Ramos (cell line): ENCODE measurements around the gene NGF.

Experiments used
- in situ Hi-C: fragments of 300-500 bp; cut with MboI; formaldehyde crosslinking; loops from one replicate; pipeline ENCODE4 v1.14.3; 2022; ENCODE audit warnings: low sequenced_read_pairs; ENCODE audit not compliant: unreplicated experiment

Gene NGF

DNA sequence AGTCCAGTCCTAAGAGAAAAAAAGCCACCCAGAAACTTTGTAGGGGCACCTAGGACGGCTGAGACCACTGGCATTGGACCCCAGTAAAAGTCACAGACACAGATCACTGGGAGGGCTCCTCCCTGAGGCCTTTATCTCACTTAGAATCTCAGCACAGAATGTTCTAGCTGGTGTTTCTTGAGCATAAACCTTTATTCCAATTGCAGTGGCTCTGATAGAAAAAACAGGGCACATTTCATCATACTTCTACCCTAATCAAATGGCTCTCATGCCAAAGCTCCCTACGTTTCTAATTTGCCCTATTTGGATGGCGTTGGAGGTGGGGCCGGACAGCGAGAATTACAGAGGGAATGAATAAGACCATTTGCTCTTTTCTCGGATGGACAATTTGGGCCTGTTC lies 53.8 kb downstream of the NGF start:
- in situ Hi-C loops, result no loop called here

DNA sequence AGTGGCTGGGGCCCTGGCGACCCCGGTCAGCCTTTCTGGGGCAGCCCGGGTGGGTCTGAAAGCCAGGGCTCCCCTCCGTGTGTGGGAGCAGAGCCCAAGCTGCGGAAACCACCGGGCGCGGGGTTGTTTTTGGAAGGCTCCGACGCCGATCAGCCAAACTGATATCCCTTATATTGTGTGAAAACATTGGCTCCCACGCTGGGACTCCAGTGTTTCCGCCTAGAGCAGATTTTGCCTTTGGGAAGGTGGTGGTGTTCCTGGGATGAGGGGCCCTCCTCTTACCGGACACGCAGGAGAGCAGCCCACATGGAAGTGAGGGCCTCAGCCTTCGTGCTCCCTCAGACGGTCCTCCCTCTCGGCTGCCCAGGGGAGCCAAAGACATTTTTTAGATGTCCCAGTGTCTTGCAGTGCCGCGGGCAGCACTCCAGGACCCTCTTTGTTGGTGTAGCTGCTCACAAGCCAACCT lies 54.3 kb downstream of the NGF start:
- in situ Hi-C loops, result no loop called here

DNA sequence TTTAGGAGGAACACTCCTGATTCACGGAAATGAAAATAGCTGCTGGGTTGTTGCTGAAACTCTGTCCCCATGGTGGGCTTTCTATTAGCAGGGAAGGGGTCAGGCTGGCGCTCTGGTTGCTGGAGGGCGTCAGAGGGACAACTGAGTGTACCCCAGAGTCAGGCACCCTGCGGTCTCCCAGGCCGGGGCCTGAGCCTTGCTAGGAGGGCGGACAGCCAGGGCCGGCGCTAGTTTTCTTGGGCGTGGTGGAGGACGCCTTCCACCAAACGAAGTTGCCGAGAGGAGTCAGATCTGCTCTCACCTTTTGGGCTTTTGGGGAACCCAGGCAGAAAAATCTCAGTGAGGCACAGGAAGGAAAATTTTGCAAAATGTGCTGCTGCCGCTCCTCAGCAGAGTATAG lies 54.8 kb downstream of the NGF start:
- in situ Hi-C loops, result no loop called here

DNA sequence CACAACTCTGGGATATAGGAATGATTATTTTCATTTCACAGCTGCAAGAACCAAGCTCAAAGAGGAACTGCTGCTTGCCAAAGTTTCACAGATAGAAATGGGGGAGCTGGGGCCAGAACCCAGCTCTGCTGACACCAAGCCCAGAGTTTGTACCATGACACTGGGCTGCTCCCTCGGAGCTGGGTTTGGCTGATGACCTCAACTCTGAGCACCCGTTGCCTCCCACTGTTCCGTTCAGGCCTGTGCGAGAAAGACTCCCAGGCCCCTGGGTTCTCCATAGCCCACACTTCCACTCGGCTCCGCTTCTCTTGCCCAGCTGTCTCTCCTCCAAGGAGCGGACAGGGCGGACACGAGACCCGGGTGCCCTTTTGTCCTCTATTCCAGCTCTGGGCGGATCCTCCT lies 55.2 kb downstream of the NGF start:
- in situ Hi-C loops, result no loop called here

DNA sequence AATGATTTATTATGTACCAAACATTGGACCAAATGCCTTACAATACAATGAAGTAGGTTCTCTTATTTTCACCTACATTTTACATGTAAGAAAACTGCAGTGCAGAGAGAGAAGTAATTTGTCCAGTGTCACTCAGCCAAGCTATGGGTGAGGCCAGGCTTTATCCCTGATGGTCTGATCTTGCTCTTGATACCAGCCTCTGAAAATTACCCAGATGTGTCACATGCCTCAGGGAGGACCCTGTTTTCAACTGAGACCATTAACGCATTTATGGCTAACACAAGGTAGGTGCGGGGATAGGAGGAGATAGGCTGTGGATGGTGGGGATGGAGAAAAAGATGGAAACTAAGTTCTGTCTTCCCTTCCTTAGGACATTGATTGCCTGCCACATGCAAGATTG lies 56.9 kb downstream of the NGF start:
- in situ Hi-C loops, result no loop called here

DNA sequence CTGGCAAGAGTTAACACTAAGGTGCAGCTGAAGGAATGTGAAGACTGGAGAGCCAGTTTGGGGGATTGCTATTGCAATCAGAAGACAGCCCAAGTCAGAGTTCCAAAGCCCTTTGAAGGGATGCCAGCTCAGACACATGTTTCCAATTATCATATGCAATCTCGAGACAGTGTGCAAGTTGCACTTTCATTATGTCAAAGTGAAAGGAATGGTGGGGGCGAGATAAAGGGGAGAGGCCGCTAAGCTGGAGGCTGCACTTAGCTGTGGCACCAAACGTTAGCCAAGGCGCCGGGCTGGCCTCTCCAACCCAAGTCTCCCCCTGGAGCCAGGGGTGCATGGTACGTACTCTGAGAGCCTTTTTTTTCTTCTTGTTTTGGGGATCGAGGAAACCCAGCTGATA lies 58.0 kb downstream of the NGF start:
- in situ Hi-C loops, result no loop called here

DNA sequence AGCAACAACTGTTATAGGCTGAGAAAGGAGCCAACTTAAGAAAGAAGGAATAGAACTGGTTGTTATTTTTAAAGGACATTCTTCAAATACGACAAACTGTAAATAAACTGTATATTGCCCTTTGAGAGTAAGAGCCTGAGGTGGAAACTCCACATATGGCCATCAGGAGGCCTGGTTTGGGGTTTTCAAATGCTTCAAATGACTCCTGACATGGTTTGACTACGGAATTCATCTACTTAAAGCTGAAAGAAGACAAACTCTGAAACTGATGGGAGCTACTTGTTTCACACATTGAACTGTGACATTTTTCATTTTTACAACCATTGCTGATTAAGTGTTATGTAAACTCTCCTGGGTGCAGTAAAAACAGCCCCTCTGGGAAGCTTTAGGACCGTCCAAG lies 59.8 kb downstream of the NGF start:
- in situ Hi-C loops, result no loop called here

DNA sequence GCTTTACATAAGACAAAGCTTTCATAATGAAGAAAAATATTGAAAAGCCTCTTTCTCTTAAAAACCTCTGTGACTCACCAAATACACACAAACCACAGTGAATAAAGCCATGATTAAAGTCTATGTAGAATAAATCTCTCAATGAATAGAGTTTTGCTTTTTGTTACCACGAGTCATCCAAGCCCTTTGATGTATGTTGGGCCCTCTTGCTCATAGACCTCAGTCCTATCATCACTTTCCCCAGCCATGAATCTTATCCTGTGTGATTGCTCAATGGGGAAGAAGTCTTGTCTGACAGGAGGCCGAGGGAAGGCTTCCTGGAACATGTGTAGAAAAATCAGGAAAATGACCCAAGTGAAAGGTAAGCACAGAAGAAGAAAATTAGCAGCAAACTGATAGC lies 60.8 kb downstream of the NGF start:
- in situ Hi-C loops, result no loop called here

DNA sequence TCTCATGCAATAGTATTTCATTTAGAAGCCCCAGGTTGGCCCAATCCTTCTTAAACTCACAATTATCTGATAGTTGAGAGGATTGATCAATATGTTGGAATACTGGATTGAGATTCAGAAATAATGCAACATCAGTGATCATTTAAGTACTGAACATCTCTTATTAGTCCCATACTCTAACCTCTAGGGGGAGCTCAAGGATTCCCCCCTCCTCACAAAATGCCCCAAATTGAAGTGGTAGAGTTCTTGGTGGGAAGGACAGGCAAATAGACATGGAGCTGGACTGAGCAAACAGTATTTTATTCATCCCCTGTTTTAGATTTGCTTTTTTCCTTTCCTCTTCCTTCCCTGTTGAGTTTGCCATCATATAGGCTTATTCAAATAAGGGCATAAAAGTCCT lies 62.8 kb downstream of the NGF start:
- in situ Hi-C loops, result no loop called here

DNA sequence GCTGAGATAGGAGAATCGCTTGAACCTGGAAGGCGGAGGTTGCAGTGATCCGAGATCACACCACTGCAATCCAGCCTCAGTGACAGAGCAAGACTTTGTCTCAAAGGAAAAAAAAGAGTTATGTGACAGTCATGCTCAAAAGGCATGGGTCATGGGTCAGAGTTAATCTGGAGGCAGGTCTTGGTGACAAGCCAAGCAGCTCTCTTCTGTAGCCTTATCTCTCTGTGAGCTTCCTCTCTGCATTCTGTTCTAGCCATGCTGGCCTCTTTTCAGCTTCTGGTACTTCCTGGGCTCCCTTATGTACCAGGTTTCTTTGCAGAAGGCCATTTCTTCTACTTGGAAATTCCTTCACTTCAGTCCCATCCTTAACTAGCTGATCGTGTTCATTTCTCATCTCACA lies 63.6 kb downstream of the NGF start:
- in situ Hi-C loops, result no loop called here

DNA sequence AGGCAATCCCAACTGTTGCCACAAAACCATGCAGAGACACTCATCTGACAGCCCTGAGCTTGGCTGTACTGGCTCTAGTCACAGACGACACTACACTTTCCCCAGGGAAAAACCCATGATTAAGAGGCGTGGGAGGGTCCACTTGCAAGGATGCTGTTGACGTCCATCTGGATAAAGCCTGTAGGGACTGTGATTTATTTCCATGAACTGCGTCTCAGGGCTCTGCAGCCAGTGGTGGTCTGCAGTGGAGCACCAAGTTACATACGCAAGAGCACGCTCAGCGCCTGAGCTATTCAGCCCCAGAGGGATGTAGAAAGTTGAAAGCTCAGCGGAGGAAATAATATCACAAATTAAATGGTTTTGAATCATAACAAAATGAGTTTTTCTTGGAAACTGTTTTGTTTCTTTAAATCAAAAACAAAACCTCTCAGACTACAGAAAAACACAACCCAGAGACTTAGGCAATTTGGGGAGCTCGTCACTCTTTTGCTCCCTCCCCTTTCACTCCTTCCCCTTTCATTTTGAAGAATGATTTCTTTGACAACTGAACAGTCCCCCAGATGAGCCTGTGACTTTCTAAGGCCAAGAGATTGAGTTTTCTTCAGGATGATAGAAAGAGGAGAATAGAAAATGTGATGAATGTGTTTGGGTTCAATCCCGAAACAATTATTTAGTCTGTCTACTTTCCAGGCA lies 71.2 kb downstream of the NGF start:
- in situ Hi-C loops, result no loop called here

DNA sequence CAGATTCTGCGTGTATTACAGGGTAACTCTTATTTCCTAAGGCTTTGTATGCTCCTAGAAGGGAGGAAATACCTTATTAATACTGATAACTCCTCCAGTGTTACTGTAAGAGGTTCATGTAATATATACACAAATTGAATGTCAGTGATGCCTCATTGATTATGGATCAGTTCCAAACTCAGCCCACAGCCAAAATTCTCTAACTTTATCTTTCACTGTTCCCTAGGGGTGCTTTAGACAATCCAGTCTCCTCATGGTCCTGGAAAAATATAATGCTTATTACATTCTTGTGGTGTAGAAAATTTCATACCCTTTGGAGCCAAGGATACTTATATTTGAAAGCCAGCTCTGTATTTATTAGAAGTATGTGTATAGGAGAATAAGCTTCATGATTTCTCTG lies 73.0 kb downstream of the NGF start:
- in situ Hi-C loops, result no loop called here

DNA sequence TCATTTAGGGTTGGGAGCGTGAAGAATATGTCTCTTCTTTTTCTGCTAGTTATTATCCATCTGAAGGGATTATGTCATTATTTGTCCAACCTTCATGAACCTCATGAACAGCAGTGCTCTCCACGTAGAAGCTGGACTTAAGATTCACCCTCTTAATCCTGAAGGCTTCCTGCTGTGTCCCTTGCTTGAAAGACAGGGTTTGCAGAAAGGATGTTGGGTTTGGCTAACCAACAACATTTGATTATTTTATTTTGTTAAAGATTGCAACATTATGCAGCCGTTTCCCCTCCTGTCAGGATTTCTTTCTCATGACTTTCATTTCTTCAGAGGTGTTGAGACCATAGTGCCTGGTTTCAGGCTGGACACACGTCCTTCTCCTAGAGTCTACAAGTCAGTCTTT lies 75.2 kb downstream of the NGF start:
- in situ Hi-C loops, result no loop called here

DNA sequence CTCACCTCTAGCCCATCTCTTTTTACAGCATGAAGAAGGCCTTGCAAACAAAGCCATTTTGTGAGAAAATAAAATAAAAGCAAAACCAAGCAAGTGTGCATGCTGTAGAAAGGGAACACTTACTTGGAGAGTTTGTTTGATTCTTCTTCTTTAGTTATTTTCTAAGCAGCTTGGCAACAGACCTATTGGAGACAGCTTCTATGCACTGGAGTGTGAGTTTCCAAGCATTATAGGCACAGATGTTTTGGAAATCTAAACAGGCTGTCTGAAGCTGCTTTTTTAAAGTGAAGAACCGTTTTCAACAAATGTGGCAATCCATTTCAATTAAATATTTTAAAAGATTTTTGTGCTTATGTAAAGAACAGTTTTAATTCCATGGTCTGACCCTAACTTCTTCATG lies 76.6 kb downstream of the NGF start:
- in situ Hi-C loops, result no loop called here

DNA sequence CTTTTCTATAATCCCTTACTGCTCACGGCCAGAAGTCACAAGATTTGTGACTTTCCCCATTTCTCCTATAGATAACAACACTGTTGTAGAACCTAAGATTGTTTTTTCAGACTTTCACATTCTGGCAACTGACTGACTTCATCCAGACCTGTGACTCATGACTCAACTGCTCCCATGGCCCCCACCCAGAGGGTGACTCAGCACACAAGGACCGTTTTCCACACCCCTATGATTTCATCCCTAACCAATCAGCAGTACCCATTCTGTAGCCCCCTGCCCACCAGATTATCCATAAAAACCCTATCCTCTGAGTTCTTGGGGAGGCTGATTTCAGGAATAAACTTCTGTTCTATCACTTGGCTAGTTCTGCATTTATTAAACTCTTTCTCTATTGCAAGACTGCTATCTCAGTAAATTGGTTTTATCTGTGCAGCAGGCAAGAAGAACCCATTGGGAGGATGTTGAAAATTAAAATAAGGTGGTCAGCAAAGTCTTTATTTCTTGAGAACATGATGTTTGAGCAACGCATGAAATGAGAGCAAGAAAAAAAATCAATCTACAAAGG lies 79.7 kb downstream of the NGF start:
- in situ Hi-C loops, result no loop called here

DNA sequence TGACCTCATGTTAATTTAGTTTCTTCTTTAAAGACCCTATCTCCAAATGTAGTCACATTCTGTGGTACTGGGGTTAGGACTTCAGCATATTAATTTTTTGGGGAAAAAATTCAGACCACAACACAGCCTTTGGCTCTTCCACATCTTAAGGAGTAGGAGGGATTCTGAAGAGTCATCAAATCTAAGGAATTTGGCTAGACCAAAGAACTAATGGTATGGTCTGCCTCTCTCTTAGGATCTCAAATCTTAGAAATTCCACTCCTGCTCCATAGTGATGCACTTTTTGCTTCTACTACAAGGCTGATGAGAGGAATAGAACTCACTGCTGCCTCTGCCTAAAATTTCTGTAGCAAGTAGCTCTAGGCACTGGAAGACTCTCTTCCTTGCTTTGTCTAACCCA lies 80.5 kb downstream of the NGF start:
- in situ Hi-C loops, result no loop called here

DNA sequence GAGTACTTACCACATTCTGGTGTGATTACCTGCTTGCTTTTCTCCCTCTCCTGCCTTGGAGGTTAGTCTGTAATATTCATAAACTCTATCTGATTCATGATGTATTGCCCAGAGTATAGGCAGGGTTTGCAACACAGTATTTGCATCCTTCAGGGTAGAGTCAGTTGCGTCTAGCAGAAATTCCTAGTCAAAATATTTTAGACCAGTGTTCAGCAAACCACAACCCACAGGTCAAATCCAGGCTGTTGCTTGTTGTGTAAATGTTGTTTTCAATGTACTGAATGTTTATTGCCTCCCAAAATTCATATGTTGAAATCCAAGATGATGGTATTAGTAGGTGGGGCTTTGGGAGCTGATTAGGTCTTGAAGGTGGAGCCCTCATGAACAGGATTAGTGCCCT lies 82.9 kb downstream of the NGF start:
- in situ Hi-C loops, result no loop called here

DNA sequence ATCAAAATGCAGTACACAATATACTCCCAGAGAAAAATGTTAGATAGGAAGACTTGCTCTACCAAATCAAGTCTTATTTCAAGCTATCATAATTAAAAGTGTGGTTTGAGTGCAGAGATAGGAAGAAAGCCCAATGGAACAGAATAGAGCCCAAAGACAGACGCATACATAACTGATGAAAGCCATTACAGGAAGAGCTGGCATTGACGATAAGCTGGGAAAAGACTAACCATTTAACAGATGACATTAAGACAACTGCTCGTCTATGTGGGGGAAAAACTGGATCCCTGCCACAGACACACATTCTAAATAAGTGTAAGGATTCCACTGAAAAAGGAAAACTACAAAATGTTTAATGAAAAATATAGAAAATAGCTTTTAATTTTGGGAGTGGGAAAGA lies 85.5 kb downstream of the NGF start:
- in situ Hi-C loops, result no loop called here

DNA sequence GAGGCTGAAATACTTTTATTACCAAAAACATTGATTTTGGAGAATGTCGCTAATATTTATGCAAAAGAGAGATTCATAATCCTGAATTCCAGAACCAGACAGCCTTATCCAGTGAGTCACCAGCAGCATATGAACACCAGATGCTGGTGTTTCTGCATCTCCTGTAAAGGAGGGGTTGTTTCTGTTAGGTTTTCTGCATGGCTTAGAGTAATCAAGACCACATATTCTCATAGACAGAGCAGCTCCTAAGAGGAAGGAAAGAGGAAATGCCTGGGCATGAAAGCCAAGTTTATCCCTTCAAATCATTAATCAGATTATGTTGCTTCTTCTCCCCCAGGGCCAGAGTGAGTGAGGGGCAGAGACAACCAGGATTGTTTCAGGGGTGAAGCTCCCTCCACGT lies 86.2 kb downstream of the NGF start:
- in situ Hi-C loops, result no loop called here

DNA sequence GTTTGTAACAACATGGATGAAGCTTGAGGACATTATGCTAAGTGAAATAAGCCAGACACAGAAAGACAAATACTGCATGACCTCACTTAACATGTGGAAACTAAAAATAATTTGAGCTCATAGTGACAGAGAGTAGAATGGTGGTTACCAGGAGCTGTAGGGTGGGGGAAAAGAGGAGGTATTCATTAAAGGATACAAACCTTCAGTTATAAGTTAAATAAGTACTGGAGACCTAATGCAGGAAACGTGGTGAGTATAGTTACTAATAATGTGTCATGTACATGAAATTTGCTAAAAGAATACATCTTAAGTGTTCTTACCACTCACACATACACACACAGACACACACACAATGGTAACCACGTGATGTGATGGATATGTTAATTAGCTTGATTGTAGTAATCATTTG lies 86.7 kb downstream of the NGF start:
- in situ Hi-C loops, result no loop called here

DNA sequence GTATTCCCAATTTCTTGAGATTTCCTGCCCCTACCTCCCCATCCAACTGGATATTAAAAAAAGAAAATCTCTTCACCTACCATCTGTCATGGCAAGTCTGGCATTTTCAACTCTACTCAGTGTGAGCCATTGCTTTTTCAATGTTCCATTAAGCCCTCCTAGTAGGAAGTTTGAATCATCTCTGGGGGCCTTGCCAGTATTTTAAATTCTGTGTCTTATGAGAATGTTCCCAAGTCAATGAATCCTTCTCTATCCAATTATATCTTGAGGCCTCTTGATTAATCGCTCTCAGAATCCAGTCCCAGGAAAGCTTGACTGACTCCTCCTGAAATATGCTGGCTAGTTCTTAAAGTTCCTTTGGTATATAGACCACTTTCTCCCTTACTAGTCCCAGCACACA lies 91.5 kb downstream of the NGF start:
- in situ Hi-C loops, result no loop called here

DNA sequence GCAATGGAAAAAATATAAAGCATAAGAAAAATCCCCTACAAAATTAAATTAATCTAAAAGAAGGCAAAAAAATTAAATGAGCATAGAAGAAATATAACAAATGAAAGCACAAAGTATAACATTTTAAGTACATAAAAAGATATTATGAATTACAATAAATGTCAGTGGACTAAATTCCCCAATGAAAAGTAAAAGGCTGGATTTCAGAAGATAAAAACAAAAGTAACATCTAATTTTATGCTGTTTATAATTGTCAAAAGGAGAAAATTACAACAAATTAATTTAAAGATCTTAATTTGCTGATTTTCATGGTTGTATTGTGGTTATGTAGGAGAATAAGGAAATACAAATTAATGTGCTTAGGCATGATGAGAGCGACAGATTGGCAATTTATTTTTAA lies 92.8 kb downstream of the NGF start:
- in situ Hi-C loops, result no loop called here
